ENCODE measurements around the gene SERTAD4. TPM values are rescaled to one million over a fixed set of nuclear protein-coding genes. Genes with fewer than 3 reads are reported as not detected.
"Not testable (repeated sequence)": the region's sequence is repeated elsewhere in the genome, so short reads cannot be mapped to it uniquely, and the experiment has no call there.

Gene SERTAD4
- 2.1 TPM for total RNA-seq

DNA sequence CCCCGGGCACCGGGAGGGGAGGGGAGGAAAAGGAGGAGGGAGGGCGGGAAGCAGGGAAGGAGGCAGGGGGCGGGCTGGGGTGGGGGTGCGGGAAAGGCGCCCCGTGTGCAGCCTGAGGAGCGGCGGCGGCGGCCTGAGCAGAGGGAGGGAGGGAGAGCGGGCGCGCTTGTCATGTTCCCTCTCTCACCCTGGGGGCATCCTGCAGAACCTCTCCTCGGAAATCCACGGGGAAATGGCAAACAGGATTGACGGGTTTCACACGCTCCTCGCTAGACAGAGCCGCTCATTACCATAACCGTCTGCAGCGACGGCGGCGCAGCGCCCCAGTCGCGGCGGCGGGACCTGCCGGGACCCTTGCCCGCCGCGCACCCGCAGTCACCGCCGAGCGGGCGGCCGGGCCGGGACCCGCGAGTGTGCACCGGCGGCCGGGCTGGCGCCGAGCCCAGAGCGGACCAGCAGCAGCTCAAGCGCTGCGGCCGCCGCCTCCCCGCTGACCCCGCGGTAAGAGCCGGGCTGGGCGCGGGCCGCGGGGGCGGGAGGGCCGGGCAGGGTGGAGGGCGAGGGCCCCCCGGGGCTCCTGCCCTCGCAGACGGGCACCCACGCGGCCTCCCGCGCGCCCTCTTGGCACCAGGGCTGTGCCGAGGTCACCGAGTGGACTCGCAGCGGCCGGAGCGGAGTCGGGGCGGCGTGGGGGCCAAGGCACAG, at the start of gene SERTAD4:
Gene SERTAD4, plus strand, starts transcription at position 286 of the 705 bp plus-strand sequence. CDS start 5,165 bp downstream, outside the sequence.
- DNase-seq (ENCODE audit: low spot score): peak; percentile 69

DNA sequence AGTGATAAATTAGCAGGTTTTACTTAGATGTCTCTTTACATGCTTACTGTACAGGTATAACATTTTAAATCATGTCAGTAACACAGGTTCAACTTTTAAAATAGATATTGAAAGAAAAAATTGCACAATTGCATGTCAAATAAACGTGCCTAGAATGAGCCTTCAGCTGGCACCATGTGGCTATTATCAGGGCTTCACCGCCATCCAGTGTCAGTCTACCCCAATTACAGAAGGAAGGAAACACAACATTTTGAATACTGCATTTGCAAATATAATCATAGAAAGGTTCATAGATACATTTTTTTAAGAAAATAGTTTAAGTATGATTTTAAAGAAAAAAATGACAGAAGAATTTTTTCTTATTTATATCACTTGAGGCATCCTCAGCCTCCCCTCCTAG, 47.5 kb upstream of the SERTAD4 start:
- no peak for DNase-seq (ENCODE audit: low spot score)

DNA sequence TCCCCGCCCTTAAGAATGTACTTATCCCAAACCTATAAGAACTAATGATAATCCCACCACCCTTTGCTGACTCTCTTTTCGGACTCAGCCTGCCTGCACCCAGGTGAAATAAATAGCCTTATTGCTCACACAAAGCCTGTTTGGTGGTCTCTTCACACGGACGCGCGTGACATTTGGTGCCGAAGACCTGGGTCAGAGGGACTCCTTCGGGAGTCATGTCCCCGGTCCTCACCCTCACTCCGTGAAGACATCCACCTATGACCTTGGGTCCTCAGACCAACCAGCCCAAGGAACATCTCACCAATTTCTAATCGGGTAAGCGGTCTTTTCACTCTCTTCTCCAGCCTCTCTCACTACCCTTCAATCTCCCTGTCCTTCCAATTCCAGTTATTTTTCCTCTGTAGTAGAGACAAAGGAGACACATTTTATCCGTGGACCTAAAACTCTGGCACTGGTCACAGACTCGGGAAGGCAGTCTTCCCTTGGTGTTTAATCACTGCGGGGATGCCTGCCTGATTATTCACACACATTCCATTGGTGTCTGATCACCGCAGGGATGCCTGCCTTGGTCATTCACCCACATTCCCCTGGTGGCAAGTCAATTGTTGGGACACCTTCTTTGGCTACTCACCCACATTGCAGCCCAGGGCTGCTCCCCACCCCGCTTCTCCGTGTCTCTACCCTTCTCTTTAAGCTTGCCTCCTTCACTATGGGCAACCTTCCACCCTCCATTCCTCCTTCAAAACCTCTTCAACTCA, 44.6 kb upstream of the SERTAD4 start:
- DNase-seq (ENCODE audit: low spot score): not testable (repeated sequence)

DNA sequence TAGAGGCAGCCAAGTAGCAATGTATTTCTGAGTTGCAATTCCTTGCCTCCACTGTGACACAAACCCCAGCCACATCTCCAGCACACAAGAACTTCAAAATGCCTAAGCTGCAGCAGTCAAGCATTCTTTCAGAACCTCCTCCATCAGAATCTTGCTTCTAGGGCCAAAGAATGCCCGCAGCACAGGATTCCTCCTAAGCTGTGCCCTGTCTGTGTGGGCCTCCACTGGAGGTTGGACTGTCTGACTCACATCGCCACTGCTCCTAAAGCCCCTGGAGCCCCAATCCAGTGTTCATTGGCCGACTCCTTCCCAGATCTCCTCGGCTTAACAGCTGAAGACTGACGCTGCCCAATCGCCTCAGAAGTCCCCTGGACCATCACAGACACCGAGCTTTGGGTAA, 43.2 kb upstream of the SERTAD4 start:
- DNase-seq (ENCODE audit: low spot score): no peak

DNA sequence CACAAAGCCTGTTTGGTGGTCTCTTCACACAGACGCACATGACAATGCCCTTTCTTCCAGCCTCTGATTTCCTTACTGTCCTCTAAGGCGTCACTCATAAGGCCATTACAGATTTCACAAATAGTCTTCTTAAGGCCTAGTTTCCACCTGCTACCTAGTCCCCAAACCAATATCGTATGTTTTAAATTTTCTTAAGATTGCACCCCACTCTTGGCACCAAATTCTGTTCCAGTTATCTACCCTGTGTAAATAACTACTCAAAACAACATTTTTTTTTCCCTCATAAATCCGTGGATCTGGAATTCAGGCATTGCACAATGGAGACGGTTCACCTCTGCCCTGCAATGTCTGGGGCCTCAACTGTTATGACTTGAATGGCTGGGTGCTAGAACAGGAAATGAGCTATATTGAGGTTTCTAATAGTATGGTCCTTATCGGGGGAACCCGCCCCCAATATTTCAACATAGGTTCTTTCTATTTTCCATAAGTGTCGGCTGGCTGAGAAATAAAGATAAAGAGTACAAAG, 36.9 kb upstream of the SERTAD4 start:
- no peak for DNase-seq (ENCODE audit: low spot score)

DNA sequence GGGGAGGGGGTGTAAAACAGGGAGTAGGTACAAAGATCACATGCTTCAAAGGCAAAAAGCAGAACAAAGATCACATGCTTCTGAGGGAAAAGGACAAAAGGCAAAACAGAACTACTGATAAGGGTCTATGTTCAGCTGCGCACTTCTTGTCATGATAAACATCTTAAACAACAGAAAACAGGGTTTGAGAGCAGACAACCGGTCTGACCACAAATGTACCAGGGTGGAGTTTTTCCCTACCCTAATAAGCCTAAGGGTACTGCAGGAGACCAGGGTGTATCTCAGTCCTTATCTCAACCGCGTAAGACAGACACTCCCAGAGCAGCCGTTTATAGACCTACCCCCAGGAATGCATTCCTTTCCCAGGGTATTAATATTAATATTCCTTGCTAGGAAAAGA, 36.3 kb upstream of the SERTAD4 start:
- not testable (repeated sequence) for DNase-seq (ENCODE audit: low spot score)

DNA sequence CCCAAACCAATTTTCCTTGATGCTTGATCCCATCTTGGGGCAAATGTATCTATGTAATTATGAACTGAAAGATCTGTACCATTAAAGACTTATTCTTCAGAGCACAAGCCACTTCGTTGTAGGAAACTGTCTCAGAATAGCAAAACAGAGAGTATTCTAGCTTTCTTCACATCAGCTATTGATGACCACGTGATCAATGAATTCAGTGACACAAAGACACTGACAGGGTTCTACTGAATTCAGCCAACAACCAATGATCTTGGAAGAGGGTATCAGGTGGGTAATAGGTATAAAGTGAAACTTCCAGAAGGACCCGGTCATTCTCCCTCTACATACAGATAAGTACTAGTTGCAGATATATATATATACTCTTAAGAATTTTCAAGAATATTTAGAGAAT, 33.8 kb upstream of the SERTAD4 start:
- DNase-seq (ENCODE audit: low spot score): no peak

DNA sequence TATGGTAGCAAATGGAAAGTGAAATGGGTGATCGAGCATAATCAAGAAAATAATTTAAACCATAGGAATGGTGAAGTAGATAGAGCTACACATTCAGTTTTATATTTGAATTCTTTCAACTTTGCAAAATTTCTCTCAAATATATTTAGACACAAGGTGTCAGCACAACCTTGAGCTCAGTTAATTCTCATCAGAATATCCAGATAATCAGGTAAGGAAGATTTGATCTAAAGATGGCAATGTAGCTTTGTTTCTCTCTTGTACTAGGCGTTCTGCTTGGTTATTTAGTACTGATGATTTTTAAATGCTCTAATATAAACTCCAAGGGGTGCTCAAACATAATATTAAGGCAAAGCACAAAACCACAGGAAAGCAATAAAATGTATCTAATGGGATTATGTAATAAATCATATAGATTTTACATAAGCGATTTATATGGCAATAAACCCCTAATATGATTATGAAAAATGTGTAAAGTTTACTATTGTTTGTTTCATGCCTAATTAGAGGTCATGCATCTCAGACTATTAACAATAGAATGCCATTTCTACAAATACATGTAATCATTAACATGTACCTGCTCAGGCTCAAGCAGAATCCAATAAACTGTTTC, 32.4 kb upstream of the SERTAD4 start:
- no peak for DNase-seq (ENCODE audit: low spot score)

DNA sequence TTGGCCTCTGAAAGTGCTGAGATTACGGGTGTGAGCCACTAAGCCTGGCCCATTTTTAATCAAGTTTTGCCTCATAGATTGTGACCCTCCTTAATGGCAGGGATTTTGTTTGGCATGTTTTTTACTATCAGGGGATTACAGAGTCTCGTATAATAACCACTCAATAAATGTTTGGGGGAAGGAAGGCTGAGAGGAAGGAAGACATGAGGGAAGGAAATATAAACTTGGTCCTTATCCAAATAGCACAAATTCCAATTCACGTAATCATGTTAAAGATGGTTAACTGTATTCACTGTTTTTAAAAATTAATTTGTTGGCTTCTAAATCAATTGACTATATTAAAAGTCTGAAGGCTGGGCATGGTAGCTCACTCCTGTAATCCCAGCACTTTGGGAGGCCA, 30.9 kb upstream of the SERTAD4 start:
- no peak for DNase-seq (ENCODE audit: low spot score)

DNA sequence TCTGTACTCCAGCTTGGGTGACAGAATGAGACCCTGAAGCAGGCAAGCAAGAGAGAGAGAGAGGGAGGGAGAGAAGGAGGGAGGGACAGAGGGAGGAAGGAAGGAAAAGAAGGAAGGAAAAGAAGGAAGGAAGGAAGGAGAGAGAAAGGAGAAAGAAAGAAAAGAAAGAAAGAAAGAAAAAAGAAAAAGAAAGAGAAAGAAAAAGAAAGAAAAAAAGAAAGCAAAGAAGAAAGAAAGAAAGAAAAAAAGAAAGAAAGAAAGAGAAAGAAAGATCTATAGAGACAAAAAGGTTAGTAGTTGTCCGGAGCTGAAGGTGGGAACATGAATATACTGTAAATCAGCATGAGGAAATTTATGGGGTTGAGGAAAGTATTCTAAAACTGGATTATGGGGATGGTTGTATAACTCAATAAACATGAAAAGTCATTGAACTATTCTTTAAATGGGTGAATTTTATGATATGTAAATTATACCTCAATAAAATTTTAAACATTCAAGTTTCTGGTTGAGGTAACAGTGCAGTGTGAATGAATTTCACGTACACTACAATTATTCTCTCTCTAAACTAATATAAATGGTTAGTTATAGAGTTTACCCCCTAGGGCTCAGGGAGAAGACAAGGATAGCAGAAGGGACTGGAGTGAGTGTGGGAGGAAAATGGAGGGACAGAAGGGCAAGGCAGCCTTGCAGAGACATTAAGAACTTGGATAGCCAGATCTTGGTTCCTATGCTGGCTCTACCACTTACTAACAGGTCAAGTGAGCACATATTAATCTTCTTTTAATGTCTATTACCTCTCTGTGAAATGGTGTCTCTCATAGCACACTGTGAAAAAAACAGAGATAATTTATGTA, 24.8 kb upstream of the SERTAD4 start:
- no peak for DNase-seq (ENCODE audit: low spot score)

DNA sequence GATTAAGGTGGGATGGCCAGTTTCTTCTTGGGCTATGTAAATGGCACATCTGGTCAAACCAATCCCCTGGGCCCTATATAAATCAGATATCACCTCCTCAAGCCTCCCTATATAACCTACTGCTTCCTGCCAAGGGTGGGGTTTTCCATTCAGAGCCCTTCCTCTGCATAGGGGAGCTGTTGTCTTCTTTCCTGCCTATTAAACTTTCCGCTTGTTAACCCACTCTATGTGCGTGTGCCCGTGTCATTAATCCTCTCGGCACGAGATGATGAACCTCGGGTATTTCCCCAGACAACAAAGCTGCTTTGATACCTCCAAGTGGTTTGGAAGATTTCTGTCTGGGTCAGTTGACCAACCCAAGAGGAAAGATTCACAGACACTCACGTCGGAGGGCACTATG, 19.3 kb upstream of the SERTAD4 start:
- DNase-seq (ENCODE audit: low spot score): no peak

DNA sequence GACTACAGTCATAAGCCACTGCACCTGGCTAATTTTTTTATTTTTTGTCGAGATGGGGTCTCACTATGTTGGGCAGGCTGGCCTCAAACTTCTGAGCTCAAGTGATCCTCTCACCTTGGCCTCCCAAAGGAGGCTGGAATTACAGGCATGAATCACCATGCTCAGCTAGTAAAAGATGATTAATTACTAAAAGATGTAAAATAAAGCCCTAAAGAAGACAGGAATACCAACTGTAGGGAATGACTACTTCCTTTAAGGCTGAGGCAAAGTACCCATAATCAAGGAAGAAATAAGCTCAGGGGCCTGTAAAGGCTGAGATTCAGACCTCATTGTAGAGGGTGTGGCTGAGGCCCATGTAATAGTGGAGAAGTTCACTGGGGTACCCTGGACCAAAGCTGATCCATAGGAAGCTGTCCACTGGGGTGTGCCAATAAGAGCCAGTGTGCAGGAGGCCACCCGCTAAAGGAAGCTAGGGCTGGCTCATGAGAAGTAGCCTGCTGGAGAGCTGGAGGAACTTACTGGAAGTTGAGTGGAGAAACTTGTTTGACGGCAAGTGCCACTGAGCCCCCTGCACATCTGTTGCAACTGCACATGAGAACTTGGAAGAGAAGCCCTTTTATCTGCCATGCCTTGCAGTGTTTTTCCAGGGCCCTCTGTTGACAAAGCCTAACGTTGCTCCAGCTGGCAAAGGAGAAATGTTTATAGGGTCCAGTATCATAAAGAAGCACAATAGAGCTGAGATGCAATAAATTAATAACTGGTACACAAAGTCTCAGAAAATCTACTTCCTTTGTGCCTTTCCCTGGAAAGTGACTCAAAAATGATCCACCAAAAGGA, 17.8 kb upstream of the SERTAD4 start:
- no peak for DNase-seq (ENCODE audit: low spot score)

DNA sequence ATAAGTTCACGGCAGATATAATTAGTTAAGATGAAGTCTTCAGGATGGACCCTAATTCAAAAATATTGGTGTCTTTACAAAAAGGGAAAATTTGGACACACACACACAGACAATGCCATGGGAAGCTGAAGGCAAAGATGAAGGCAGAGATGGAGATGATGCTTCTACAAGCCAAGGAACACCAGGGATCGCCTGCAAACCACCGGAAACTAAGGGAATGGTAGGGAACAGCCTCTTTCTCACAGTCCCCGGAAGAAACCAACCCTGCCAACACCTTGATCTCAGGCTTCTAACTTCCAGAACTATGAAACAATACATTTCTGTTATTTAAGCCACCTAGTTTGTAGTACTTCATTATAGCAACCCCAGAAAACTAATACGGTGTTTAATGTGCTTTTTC, 15.1 kb upstream of the SERTAD4 start:
- no peak for DNase-seq (ENCODE audit: low spot score)

DNA sequence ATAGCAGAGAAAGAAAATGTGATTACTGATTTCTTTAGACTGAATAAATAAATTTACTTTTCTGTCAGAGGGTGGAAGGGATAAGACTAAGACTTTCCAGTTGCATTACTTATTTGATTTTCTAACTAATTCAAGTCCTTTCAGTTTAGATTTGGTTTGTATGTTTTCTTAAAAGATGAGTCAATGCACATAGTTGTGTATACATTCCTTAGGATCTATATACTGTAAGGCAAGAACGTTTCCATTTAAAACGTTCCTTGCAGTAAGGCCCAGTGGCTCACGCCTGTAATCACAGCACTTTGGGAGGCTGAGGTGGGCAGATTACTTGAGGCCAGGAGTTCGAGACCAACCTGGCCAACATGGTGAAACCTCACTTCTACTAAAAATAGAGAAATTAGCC, 14.5 kb upstream of the SERTAD4 start:
- DNase-seq (ENCODE audit: low spot score): no peak

DNA sequence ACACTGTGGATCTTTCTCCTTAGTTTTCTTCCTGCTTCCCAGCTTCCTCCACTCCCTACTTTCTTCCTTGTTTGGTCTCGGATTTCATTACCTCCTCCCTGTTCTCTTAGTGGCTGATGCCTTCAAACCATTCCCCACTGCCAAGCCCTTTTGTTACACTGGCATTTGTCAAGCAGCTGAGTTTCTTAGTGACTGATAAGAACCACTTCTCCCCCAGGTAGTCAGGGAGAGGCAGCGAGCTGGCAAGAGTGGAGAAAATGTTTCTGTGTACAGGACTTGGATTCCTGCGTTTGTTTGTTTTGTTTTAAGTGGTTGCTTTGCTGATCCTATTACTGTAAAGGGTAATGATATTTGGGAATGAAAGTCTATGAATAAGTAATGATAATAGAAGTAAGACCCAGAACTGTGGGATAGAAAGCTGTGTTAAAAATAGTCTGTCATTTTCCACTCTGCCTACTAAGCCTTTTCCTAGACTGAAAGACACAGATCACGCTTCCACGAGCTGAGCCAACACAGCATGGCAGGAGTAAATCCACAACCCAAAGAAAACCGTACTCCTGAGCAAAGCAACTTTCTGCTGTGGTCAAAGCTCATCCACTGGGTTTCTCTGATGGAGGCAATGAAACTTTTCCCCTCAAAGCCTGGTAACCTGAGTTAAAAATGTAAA, 10.1 kb upstream of the SERTAD4 start:
- no peak for DNase-seq (ENCODE audit: low spot score)

DNA sequence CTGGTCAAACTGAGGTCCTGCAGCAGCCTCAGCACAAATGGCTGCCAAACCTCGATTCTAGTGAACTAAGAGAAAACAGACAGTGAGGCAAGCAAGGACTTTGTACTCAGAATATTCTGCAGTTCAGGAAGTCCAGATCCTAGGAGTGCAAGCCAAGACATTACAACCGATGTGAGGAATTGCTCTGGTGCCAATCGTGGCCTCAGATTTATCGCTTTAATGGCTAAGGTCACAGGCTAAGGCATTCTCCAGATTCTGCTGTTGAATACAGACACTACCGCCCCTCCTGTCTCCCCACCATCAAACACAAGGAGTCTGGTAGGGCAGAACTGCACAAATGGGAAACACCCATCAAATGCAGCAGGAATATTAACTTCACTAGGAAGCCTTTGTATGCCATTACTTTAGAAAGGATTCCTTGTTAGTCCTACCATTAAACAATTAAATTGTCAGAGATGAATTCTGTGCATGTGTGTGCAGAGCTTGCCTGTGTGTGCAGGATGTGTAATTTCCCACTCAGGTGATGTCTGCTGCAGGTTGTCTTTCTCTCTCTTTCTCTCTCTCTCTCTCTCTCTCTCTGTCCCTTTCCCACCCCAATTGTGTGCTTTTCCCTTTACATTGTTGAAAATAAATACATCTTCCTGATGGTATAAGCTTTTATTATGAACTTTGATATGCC, 9.2 kb upstream of the SERTAD4 start:
- DNase-seq (ENCODE audit: low spot score): no peak

DNA sequence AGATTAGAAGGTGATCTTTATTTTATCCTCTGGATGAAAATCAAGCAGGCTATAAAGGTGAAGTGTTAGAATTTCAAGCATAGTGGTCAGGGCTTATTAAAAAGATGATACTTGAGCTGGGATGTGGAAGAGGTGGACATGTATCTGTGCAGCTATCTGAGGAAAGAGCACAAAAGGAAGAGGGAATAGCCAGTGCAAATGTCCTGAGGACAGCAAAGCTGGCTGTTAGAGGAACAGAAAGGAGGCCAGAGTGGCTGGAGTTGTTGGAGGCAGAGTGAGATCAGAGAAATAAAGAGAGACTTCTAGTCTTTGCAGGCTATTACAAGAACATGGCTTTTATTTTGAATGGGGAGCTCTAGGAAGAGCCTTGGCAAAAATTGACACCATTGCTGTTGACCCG, 4.4 kb upstream of the SERTAD4 start:
- no peak for DNase-seq (ENCODE audit: low spot score)

DNA sequence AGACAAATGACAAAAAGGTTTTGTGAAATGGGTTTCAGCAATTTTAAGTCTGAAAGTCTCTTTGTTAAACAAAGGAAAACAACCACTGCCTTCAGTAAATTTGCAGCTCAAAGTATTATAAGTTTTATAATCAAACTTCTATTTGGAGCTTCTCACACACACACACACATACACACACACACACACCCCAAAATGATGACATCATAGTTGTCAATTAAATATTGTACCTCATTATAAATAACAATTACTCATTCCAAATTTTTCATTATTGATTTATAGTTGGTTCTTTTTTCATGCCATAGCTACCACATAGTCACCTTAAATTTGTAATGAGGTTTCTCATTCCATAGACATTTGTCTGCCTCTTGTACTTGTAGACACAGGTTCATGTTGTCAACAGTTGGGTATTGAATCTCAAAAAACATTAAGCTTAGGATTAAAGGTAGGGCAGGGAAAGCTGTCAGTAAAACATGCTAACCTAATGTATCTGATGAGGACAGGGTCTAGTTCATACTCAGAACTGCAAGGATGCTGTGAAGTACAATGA, 2.4 kb upstream of the SERTAD4 start:
- no peak for DNase-seq (ENCODE audit: low spot score)

DNA sequence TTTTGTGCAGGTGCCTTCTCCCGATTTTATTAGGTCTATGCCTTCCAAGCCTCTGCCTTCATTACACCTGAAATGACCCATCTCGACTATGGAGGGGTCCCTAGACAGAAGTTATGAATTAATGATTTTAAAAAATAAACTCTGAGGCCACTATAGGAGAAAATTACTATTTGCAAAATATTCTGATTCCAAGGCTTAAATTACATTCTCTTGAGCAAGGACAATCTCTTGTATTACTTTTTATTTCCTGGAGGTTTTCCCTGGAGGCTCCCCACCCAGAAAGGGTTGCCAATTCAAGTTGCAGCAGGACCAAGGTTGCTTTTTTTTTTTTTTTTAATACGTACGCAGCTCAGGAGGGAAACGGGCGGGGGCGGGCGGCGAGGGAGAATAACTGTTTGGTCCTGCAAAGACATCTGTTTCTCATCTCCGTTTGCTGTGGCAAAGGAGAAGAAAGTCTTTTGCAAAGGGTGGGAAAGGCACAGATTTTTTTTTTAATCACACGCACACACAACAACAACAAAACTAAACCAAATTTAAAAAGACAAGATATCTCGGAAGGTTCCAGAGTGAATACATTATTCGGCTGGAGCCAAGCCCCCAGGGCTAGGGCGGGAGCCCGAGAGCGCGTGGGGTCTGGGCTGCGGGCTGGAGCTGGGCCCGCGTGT, 618 bp upstream of the SERTAD4 start:
- DNase-seq (ENCODE audit: low spot score): no peak

Data from ureter (tissue), 1 donor.